ENCODE results near the gene KCNIP3. TPM values are rescaled to one million over a fixed set of nuclear protein-coding genes. Genes with fewer than 3 reads are reported as not detected.
"Not testable (repeated sequence)": the region's sequence is repeated elsewhere in the genome, so short reads cannot be mapped to it uniquely, and the experiment has no call there.

The KCNIP3 gene
- total RNA-seq, 3 donors from 2014 or later = not detected

- H3K4me1 Mint-ChIP-seq (ENCODE audit: low read depth); H3K27me3 Mint-ChIP-seq (ENCODE audit: low read depth); H3K4me3 Mint-ChIP-seq; H3K36me3 Mint-ChIP-seq (ENCODE audit: insufficient read depth); DNase-seq; H3K9me3 Mint-ChIP-seq; ATAC-seq: not testable (repeated sequence)
Observed at GRCh38 chr2:95433973-95434372, 136.8 kb downstream of the KCNIP3 start.

GRCh38 chr2:95434507-95435076 is 137.4 kb downstream of the KCNIP3 start:
- not testable (repeated sequence) for H3K4me1 Mint-ChIP-seq (ENCODE audit: low read depth); H3K4me3 Mint-ChIP-seq; H3K27me3 Mint-ChIP-seq (ENCODE audit: low read depth); H3K9me3 Mint-ChIP-seq; H3K36me3 Mint-ChIP-seq (ENCODE audit: insufficient read depth); DNase-seq; ATAC-seq

- ATAC-seq; H3K9me3 Mint-ChIP-seq; H3K4me1 Mint-ChIP-seq (ENCODE audit: low read depth); H3K27me3 Mint-ChIP-seq (ENCODE audit: low read depth); H3K36me3 Mint-ChIP-seq (ENCODE audit: insufficient read depth); DNase-seq; H3K4me3 Mint-ChIP-seq: not testable (repeated sequence)
Observed at GRCh38 chr2:95435162-95435871, 138.2 kb downstream of the KCNIP3 start.

Other genes starting within 250 kb of the KCNIP3 start
- 10 to 100 TPM; 67.4 to 71.8 (median 70.2) TPM for gene MRPS5, start 175.5 kb upstream of the KCNIP3 start, total RNA-seq
- 1 to 10 TPM; 4.9 to 6.7 (median 5.7) TPM for gene ZNF514, start 137.5 kb upstream of the KCNIP3 start, total RNA-seq
- 1 to 10 TPM; 2.0 to 3.2 (median 2.1) TPM for gene ZNF2, start 131.5 kb upstream of the KCNIP3 start, total RNA-seq
- 1 to 10 TPM; 2.6 to 3.2 (median 2.9) TPM for gene ZNF892, start 89.8 kb upstream of the KCNIP3 start, total RNA-seq
- under 1 TPM; 0.53 to 0.66 (median 0.63) TPM for gene PROM2, start 22.9 kb upstream of the KCNIP3 start, total RNA-seq
- 10 to 100 TPM; 13.9 to 15.8 (median 15.3) TPM for gene FAHD2A, start 105.4 kb downstream of the KCNIP3 start, total RNA-seq
- not detected for gene TRIM43B, start 187.4 kb downstream of the KCNIP3 start, total RNA-seq